Liver (tissue), 9 donors: ENCODE measurements around the gene TNNT1. TPM values are rescaled to one million over a fixed set of nuclear protein-coding genes. Genes with fewer than 3 reads are reported as not detected.

Experiments
- DNase-seq: peaks from one replicate; pipeline ENCODE4 v3.0.0-alpha.2; 2017; ENCODE audit warnings: low spot score
- H3K27ac ChIP-seq, 2 donors: one replicate each; pipeline ENCODE4 v1.7.0; 2013; ENCODE audit warnings: inconsistent platforms in 2 of 2, low read length in 2 of 2, control low read depth in 1 of 2, low read depth in 1 of 2, mild to moderate bottlenecking in 1 of 2
- H3K27me3 ChIP-seq, 4 donors: one replicate each; pipeline versions ENCODE4 v1.6.1 to v1.7.0; 2013; ENCODE audit warnings: low read length in 3 of 4, inconsistent platforms in 1 of 4, mild to moderate bottlenecking in 1 of 4, moderate library complexity in 1 of 4; ENCODE audit not compliant: control insufficient read depth in 4 of 4, insufficient read depth in 4 of 4
- H3K36me3 ChIP-seq, 4 donors: one replicate each; pipeline versions ENCODE4 v1.6.1 to v1.7.0; 2013; ENCODE audit warnings: low read length in 3 of 4, mild to moderate bottlenecking in 3 of 4, low read depth in 1 of 4, moderate library complexity in 1 of 4; ENCODE audit not compliant: control insufficient read depth in 4 of 4, insufficient read depth in 3 of 4
- H3K4me1 ChIP-seq, 4 donors: one replicate each; pipeline versions ENCODE4 v1.6.1 to v1.7.0; 2013; ENCODE audit warnings: low read length in 3 of 4, mild to moderate bottlenecking in 3 of 4, moderate library complexity in 1 of 4; ENCODE audit not compliant: control insufficient read depth in 4 of 4, insufficient read depth in 4 of 4
- H3K4me3 ChIP-seq, 3 donors: one replicate each; pipeline versions ENCODE4 v1.6.1 to v1.7.0; 2013; ENCODE audit warnings: low read length in 3 of 3, control low read depth in 1 of 3, low read depth in 1 of 3, mild to moderate bottlenecking in 1 of 3
- H3K9ac ChIP-seq, 2 donors: one replicate each; pipeline ENCODE4 v1.7.0; 2013; ENCODE audit warnings: low read length in 2 of 2, mild to moderate bottlenecking in 2 of 2, moderate library complexity in 2 of 2, control low read depth in 1 of 2, low read depth in 1 of 2
- H3K9me3 ChIP-seq, 4 donors: one replicate each; pipeline versions ENCODE4 v1.6.1 to v1.7.0; 2013; ENCODE audit warnings: low read length in 3 of 4; ENCODE audit not compliant: control insufficient read depth in 4 of 4
- ATF3 ChIP-seq: IDR thresholded peaks from 2 replicates; pipeline ENCODE4 v1.6.1; 2016; ENCODE audit warnings: antibody characterized with exemption
- CTCF ChIP-seq: fragments of 150-350 bp; IDR thresholded peaks from 2 replicates; pipeline ENCODE4 v1.5.1; 2017; ENCODE audit warnings: improper control_type of control experiment, low read depth, low read length; ENCODE audit not compliant: missing input control
- EGR1 ChIP-seq, 2 donors: IDR thresholded peaks; 2 replicates each; pipeline ENCODE4 v1.6.1; 2016 to 2018; ENCODE audit warnings: antibody characterized with exemption in 2 of 2, low read depth in 2 of 2
- GABPA ChIP-seq, 2 donors: IDR thresholded peaks in 1 of 2; conservative IDR thresholded peaks in 1 of 2; 2 replicates each; pipeline ENCODE4 v1.6.1; 2016; ENCODE audit warnings: antibody characterized with exemption in 2 of 2, mild to moderate bottlenecking in 1 of 2, moderate library complexity in 1 of 2
- HNF4A ChIP-seq, 2 donors: conservative IDR thresholded peaks; 2 replicates each; pipeline ENCODE4 v1.6.1; 2016; ENCODE audit warnings: antibody characterized with exemption in 2 of 2, mild to moderate bottlenecking in 2 of 2
- JUND ChIP-seq, 2 donors: IDR thresholded peaks; 2 replicates each; pipeline ENCODE4 v1.6.1; 2016; ENCODE audit warnings: antibody characterized with exemption in 2 of 2
- MAX ChIP-seq: IDR thresholded peaks from 2 replicates; pipeline ENCODE4 v1.6.1; 2016; ENCODE audit warnings: antibody characterized with exemption
- NR2F2 ChIP-seq: IDR thresholded peaks from 2 replicates; pipeline ENCODE4 v1.6.1; 2016; ENCODE audit warnings: antibody characterized with exemption
- REST ChIP-seq: IDR thresholded peaks from 2 replicates; pipeline ENCODE4 v1.6.1; 2016; ENCODE audit warnings: antibody characterized with exemption, mild to moderate bottlenecking
- SP1 ChIP-seq: IDR thresholded peaks from 2 replicates; pipeline ENCODE4 v1.6.1; 2018; ENCODE audit warnings: antibody characterized with exemption, mild to moderate bottlenecking
- TAF1 ChIP-seq: conservative IDR thresholded peaks from 2 replicates; pipeline ENCODE4 v1.6.1; 2016; ENCODE audit warnings: antibody characterized with exemption, mild to moderate bottlenecking
- YY1 ChIP-seq: IDR thresholded peaks from 2 replicates; pipeline ENCODE4 v1.6.1; 2016; ENCODE audit warnings: antibody characterized with exemption, mild to moderate bottlenecking
- WGBS: extraction: QIAGEN DNeasy Blood & Tissue Kit; methylation state at CpG from one replicate; pipeline ENCODE4 v1.1.7; 2013; 5-methylcytosine and 5-hydroxymethylcytosine counted together
- polyA plus RNA-seq, 2 donors: library from polyadenylated mRNA; stranded (reverse) in 1 of 2; unstranded in 1 of 2; fragments of 200-250 nt in 1 of 2; fragments of >200 nt in 1 of 2; fragmentation: Nextera tagmentation in 1 of 2; extraction: Ambion mirVana in 1 of 2; gene quantifications; one replicate each; pipeline versions ENCODE4 v1.2.1 to v1.2.3, GENCODE V29; 2013 to 2015
- total RNA-seq, 2 donors: library from RNA; depleted of rRNA; stranded (reverse); fragments of >200 nt; gene quantifications; one replicate each; pipeline ENCODE4 v1.2.3, GENCODE V29; 2014
- donor health status: healthy.
- donor health status: healthy.
- donor health status: healthy.
- donor health status: healthy.
- donor health status: healthy.

Gene TNNT1
- total and polyA plus RNA-seq, 4 donors: 0.15 to 0.28 TPM; not detected in 2

- TF ChIP-seq ATF3: no peak
- no peak for TF ChIP-seq YY1
- TF ChIP-seq HNF4A (conservative IDR thresholded peaks at IDR 0.05): no peak
- no peak for TF ChIP-seq EGR1 (IDR thresholded peaks at IDR 0.05; ENCODE audit: low read depth in 2 of 2)
- no peak for TF ChIP-seq MAX
- TF ChIP-seq TAF1: no peak
- TF ChIP-seq CTCF: no peak
- TF ChIP-seq JUND (IDR thresholded peaks at IDR 0.05): no peak
- TF ChIP-seq SP1: no peak
- no peak for TF ChIP-seq NR2F2
- TF ChIP-seq REST: no peak
- no peak for TF ChIP-seq GABPA (IDR thresholded peaks at IDR 0.05 in 1 of 2, conservative IDR thresholded peaks at IDR 0.05 in 1 of 2)
- Histone ChIP-seq H3K4me1 (no peaks in the 10 kb centered on the region), H3K9me3 (no peaks in the 10 kb centered on the region), H3K4me3 (no peak overlapping the region), H3K27me3 (peaks cover 3 to 4% (median 3%) of the 10 kb centered on the region in 4 donors), H3K9ac (no peak overlapping the region), H3K27ac (no peak overlapping the region), H3K36me3 (no peaks in the 10 kb centered on the region)
- 78% methylated on average over 4 of the region's 4 CpGs for WGBS
- no peak for DNase-seq
These were observed 9.4 kb upstream of the TNNT1 start for GRCh38 chr19:55158423-55158822.

- H3K4me1 ChIP-seq: no peaks in the 10 kb centered on the region
- 43% methylated on average over 39 of the region's 39 CpGs for WGBS
- TF ChIP-seq HNF4A (conservative IDR thresholded peaks at IDR 0.05): no peak
- no peak for TF ChIP-seq CTCF
- no peak for DNase-seq
- no peak within 1 kb of the TSS for H3K4me3 ChIP-seq
- no peak within 1 kb of the TSS for H3K27ac ChIP-seq
- H3K9me3 ChIP-seq: no peaks in the 10 kb centered on the region
- H3K27me3 ChIP-seq: peaks cover 3 to 4% (median 3%) of the 10 kb centered on the region in 4 donors
- no peak within 1 kb of the TSS for H3K9ac ChIP-seq
- H3K36me3 ChIP-seq: no peaks in the 10 kb centered on the region
These were observed 8.3 kb upstream of the TNNT1 start, which contains the start of gene TNNI3 for GRCh38 chr19:55157064-55157908. Gene TNNI3, minus strand, starts transcription at chr19:55157732. Its CDS starts 143 bp downstream, at chr19:55157589.
